ENCODE data around the gene VEZF1. TPM values are rescaled to one million over a fixed set of nuclear protein-coding genes. Genes with fewer than 3 reads are reported as not detected.
"Not testable (repeated sequence)": the region's sequence is repeated elsewhere in the genome, so short reads cannot be mapped to it uniquely, and the experiment has no call there.

VEZF1 gene
- total and polyA plus RNA-seq, 2 donors (not counting 1 experiment from before 2014, with no cell fraction given) = 43.9 to 51.2 TPM

GRCh38 chr17:57979076-57979475 lies 9.0 kb downstream of the VEZF1 start:
- Histone ChIP-seq H3K4me2 (ENCODE audit: extremely low read depth, insufficient read depth, low read length) (no peak overlapping the region), H3K9me3 (ENCODE audit: control insufficient read depth, insufficient read depth, low read depth, low read length) (no peaks in the 10 kb centered on the region), H3K4me3 (replicated peaks in 1 of 4; ENCODE audit: control extremely low read depth in 1 of 4, insufficient read depth in 1 of 4, low read depth in 3 of 4, low read length in 4 of 4) (no peak overlapping the region), H4K20me1 (ENCODE audit: control insufficient read depth, extremely low read depth, insufficient read depth, low read length) (no peaks in the 10 kb centered on the region), H3K79me2 (ENCODE audit: control insufficient read depth, insufficient read depth, low read length) (peaks cover 39% of the 10 kb centered on the region), H2AFZ (ENCODE audit: low read length) (no peak overlapping the region), H3K4me1 (ENCODE audit: control insufficient read depth, extremely low read depth, insufficient read depth, low read length) (peaks cover 26% of the 10 kb centered on the region), H3K36me3 (ENCODE audit: control insufficient read depth, insufficient read depth, low read length) (peaks cover 23% of the 10 kb centered on the region), H3K27me3 (ENCODE audit: control insufficient read depth, insufficient read depth, low read length) (no peaks in the 10 kb centered on the region), H3K27ac (ENCODE audit: insufficient read depth, low read length) (no peak overlapping the region), H3K9ac (ENCODE audit: insufficient read depth, low read length) (no peak overlapping the region)
- TF ChIP-seq EZH2 (IDR thresholded peaks at IDR 0.05; ENCODE audit: low read length, missing control alignments) = no peak
- TF ChIP-seq CTCF (conservative IDR thresholded peaks at IDR 0.05 in 1 of 2, IDR thresholded peaks at IDR 0.05 in 1 of 2; ENCODE audit: low read depth in 1 of 2, low read length in 2 of 2) = no peak
- no peak for DNase-seq (ENCODE audit: low read depth in 2 of 2)

- Histone ChIP-seq H3K27me3 (ENCODE audit: control insufficient read depth, insufficient read depth, low read length) (no peaks in the 10 kb centered on the region), H4K20me1 (ENCODE audit: control insufficient read depth, extremely low read depth, insufficient read depth, low read length) (no peaks in the 10 kb centered on the region), H3K4me3 (replicated peaks in 1 of 4; ENCODE audit: control extremely low read depth in 1 of 4, insufficient read depth in 1 of 4, low read depth in 3 of 4, low read length in 4 of 4) (no peak overlapping the region), H3K9ac (ENCODE audit: insufficient read depth, low read length) (no peak overlapping the region), H2AFZ (ENCODE audit: low read length) (no peak overlapping the region), H3K27ac (ENCODE audit: insufficient read depth, low read length) (no peak overlapping the region), H3K9me3 (ENCODE audit: control insufficient read depth, insufficient read depth, low read depth, low read length) (no peaks in the 10 kb centered on the region), H3K4me2 (ENCODE audit: extremely low read depth, insufficient read depth, low read length) (no peak overlapping the region), H3K79me2 (ENCODE audit: control insufficient read depth, insufficient read depth, low read length) (peaks cover 15% of the 10 kb centered on the region), H3K4me1 (ENCODE audit: control insufficient read depth, extremely low read depth, insufficient read depth, low read length) (peaks cover 9% of the 10 kb centered on the region), H3K36me3 (ENCODE audit: control insufficient read depth, insufficient read depth, low read length) (peaks cover 16% of the 10 kb centered on the region)
- TF ChIP-seq EZH2 (IDR thresholded peaks at IDR 0.05; ENCODE audit: low read length, missing control alignments) (no peak), CTCF (conservative IDR thresholded peaks at IDR 0.05 in 1 of 2, IDR thresholded peaks at IDR 0.05 in 1 of 2; ENCODE audit: low read depth in 1 of 2, low read length in 2 of 2) (no peak)
- no peak for DNase-seq (ENCODE audit: low read depth in 2 of 2)
Observed at GRCh38 chr17:57976594-57976993, 11.5 kb downstream of the VEZF1 start.

DNA sequence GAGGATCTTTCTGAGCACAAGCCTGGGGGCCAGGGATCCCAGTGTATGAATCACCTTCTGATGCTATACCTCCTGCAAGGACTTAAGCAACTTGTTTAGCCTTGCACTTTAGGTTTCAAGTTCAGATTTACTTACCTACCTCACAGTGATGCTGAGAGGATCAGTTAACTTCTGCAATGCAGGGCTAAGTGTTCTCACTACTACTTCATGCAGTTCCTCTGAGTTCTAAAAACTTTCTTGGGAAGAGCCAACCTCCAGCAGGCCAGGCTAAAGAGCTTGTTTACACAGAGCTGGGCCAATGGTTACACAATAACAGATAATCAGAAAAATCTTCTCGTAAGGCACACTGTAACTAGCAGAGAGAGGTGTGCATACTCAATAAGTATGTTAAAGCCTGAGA lies 13.0 kb downstream of the VEZF1 start:
- Histone ChIP-seq H4K20me1 (ENCODE audit: control insufficient read depth, extremely low read depth, insufficient read depth, low read length) (no peaks in the 10 kb centered on the region), H3K9ac (ENCODE audit: insufficient read depth, low read length) (no peak overlapping the region), H3K36me3 (ENCODE audit: control insufficient read depth, insufficient read depth, low read length) (peaks cover 11% of the 10 kb centered on the region), H3K27me3 (ENCODE audit: control insufficient read depth, insufficient read depth, low read length) (no peaks in the 10 kb centered on the region), H3K27ac (ENCODE audit: insufficient read depth, low read length) (peak overlapping the region; percentile 29), H3K9me3 (ENCODE audit: control insufficient read depth, insufficient read depth, low read depth, low read length) (no peaks in the 10 kb centered on the region), H3K4me1 (ENCODE audit: control insufficient read depth, extremely low read depth, insufficient read depth, low read length) (peaks cover 9% of the 10 kb centered on the region), H3K4me3 (replicated peaks in 1 of 4; ENCODE audit: control extremely low read depth in 1 of 4, insufficient read depth in 1 of 4, low read depth in 3 of 4, low read length in 4 of 4) (no peak overlapping the region), H3K79me2 (ENCODE audit: control insufficient read depth, insufficient read depth, low read length) (peaks cover 2% of the 10 kb centered on the region), H2AFZ (ENCODE audit: low read length) (no peak overlapping the region), H3K4me2 (ENCODE audit: extremely low read depth, insufficient read depth, low read length) (peak overlapping the region; percentile 32)
- TF ChIP-seq CTCF (conservative IDR thresholded peaks at IDR 0.05 in 1 of 2, IDR thresholded peaks at IDR 0.05 in 1 of 2; ENCODE audit: low read depth in 1 of 2, low read length in 2 of 2) = no peak
- no peak for TF ChIP-seq EZH2 (IDR thresholded peaks at IDR 0.05; ENCODE audit: low read length, missing control alignments)
- peak; percentile 18 to 62 for DNase-seq (ENCODE audit: low read depth in 2 of 2)

GRCh38 chr17:57974053-57974824 lies 13.8 kb downstream of the VEZF1 start:
- not testable (repeated sequence) for H3K4me3 ChIP-seq (replicated peaks in 1 of 4; ENCODE audit: control extremely low read depth in 1 of 4, insufficient read depth in 1 of 4, low read depth in 3 of 4, low read length in 4 of 4); H3K27ac ChIP-seq (ENCODE audit: insufficient read depth, low read length); H4K20me1 ChIP-seq (ENCODE audit: control insufficient read depth, extremely low read depth, insufficient read depth, low read length); DNase-seq (ENCODE audit: low read depth in 2 of 2); H3K9me3 ChIP-seq (ENCODE audit: control insufficient read depth, insufficient read depth, low read depth, low read length); H3K4me2 ChIP-seq (ENCODE audit: extremely low read depth, insufficient read depth, low read length); H3K79me2 ChIP-seq (ENCODE audit: control insufficient read depth, insufficient read depth, low read length); H2AFZ ChIP-seq (ENCODE audit: low read length); H3K9ac ChIP-seq (ENCODE audit: insufficient read depth, low read length); H3K4me1 ChIP-seq (ENCODE audit: control insufficient read depth, extremely low read depth, insufficient read depth, low read length); H3K27me3 ChIP-seq (ENCODE audit: control insufficient read depth, insufficient read depth, low read length)
- peaks cover 11% of the 10 kb centered on the region for H3K36me3 ChIP-seq (ENCODE audit: control insufficient read depth, insufficient read depth, low read length)
